Stimulated activated CD8-positive, alpha-beta memory T cell treated with anti-CD3 and anti-CD28 coated beads, Interleukin-12 subunit alpha, Interleukin-12 subunit beta, amount 100 ng/mL, for 24 hours (primary cell): ENCODE results near the gene MCM8.

Experiments used
- DNase-seq: peaks from one replicate; pipeline ENCODE4 v3.0.0-alpha.2; 2020; ENCODE audit errors: extremely low read depth

MCM8 gene

DNA sequence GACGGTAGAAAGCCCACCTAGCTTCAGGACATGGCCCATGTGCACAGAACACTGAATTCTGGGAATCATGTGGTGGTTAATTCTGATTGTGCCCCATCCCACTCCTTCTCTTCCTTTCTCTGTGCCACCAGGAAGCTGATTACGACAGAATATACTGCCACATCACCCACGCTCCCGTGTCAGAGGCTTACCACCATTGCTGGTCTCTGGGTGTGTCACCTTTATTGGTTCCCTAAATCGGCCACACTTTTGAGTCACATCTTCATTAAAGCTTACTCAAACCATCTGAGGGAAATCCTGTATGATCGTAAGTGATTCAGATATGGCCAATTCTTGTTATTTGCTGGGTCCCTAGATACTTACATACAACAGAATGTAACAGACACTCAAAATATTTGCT is 3.2 kb upstream of the MCM8 start:
- no peak for DNase-seq

DNA sequence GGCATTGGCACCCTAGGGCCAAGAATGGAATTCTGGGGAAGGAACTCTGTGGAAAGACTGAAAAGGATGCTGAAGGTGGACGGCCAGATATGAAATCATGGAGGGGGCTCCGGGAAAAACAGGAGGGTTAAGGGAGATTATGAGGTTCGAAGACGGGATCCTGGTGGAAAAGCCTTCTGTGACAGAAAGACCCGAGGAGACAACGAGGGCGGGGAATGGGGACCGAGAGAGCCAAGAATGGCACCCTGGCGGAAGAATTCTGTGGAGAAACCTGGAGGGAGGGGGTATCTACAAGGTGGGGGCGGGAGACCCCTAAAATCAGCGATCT is 545 bp upstream of the MCM8 start:
- DNase-seq = no peak

- no peak for DNase-seq
These were observed 17.0 kb downstream of the MCM8 start for GRCh38 chr20:5967469-5967868.

DNA sequence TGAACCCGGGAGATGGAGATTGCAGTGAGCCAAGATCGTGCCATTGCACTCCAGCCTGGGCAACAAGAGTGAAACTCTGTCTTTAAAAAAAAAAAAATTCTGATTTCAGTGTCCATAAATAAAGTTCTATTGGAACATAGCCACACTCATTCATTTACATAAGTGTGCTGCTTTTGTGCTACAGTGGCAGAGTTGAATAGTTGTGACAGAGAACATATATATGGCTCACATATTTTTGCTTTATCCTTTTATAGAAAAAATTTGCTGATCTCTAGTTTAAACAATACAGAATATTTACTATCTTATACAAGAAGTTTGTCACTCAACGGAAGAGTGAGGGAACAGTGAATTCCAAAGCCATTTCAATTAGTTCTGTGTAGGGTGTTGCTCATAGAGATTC is 18.0 kb downstream of the MCM8 start:
- no peak for DNase-seq

GRCh38 chr20:5969348-5969935 is 19.0 kb downstream of the MCM8 start:
- no peak for DNase-seq

- no peak for DNase-seq
These were observed 19.5 kb downstream of the MCM8 start for GRCh38 chr20:5969940-5970339.

GRCh38 chr20:5970381-5970780 is 19.9 kb downstream of the MCM8 start:
- no peak for DNase-seq

DNA sequence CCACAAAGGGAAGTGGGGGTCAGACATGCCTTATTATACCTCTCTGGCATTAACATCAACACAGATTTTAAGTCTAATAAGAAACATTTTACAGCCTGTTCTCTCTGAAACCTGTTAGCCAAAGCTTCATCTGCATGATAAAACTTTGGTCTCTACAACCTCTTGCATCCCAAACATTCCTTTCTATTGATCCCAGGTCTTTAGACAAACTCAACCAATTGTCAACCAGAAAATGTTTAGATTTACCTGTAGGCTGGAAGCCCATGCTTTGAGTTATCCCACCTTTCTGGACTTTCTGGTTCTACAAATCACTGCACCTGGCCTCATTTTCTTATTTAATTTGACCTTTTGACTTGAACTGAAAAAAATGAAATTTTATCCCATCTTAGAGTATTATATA is 20.8 kb downstream of the MCM8 start:
- no peak for DNase-seq

GRCh38 chr20:5973172-5973571 is 22.7 kb downstream of the MCM8 start:
- no peak for DNase-seq

DNA sequence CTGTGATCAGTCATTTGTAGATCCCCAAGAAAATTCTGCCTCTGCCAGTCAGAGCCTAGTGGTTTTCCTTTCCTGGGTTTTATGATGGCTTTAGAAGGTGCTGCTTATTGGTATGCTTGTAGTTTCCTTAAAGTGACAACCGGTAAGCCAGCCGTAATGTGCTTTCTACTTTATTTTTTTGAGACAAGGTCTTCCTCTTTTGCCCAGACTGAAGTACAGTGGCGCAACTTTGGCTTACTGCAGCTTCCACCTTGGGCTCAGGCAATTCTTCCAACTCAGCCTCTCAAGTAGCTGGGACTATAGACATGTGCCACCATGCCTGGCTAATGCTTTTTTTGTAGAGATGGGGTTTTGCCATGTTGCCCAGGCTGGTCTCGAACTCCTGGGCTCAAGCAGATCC is 23.5 kb downstream of the MCM8 start:
- DNase-seq = no peak

DNA sequence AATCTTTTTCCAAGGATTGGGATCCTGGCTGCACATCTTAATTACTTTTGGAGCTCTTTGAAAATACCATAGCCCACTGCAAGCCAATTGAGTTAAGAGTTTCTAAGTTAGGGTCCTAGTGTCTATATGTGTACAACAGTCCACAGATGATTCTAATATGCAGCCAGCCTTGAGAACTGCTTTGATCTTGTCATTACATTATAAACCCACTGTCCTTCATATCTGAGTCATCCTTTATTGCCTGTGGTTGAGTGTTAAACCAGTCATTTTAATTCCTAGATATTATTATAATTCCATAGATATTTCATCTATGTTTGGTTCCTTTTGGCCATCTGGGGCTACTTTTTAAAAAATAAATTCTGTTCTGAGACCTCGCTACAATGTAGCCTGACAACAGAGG is 24.1 kb downstream of the MCM8 start:
- no peak for DNase-seq

- no peak for DNase-seq
These were observed 25.3 kb downstream of the MCM8 start for GRCh38 chr20:5975778-5976177.

- no peak for DNase-seq
These were observed 26.8 kb downstream of the MCM8 start for GRCh38 chr20:5977223-5977622.

- no peak for DNase-seq
These were observed 27.5 kb downstream of the MCM8 start for GRCh38 chr20:5977975-5978374.

- no peak for DNase-seq
These were observed 29.3 kb downstream of the MCM8 start for GRCh38 chr20:5979801-5980200.

- no peak for DNase-seq
These were observed 30.5 kb downstream of the MCM8 start for GRCh38 chr20:5980720-5981538.

DNA sequence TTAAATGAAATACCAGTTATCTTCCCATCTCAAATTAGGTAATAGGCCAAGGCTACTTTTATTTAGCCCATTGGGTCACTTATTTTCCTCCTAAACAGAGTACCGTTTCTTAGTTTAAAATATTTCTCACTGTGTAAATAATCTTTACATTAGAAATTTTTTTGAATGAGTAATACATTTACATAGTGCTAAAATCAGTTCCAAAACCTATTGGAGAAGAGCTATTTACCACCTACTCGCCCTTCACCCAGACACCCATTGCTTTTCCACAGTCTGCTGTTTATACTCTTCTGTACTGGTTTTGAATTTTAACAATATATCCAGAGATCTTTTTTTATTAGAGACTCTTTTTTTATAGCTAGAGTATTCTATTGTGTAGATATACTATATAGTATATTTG is 36.9 kb downstream of the MCM8 start:
- DNase-seq = no peak

- no peak for DNase-seq
These were observed 39.1 kb downstream of the MCM8 start for GRCh38 chr20:5989539-5989938.

DNA sequence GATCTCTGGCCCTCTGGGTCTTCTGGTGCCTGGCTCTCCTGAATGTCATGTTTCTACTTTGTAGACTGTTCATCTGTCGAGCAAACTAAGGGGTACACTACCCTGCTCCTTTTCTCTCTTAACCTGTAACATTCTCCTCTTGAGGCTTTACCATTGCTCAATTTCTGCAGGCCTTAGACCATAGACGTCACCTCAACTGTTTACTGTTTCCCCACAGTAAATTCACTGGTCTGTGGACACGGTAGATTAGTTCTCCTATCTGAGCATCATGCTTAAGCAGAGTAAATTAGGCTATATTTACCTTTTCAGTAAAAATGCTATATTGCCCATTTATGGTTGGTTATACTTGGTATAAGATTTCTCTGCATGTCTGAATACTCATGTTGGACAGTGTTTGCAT is 40.5 kb downstream of the MCM8 start:
- no peak for DNase-seq

GRCh38 chr20:5991623-5992441 is 41.4 kb downstream of the MCM8 start:
- DNase-seq = no peak

DNA sequence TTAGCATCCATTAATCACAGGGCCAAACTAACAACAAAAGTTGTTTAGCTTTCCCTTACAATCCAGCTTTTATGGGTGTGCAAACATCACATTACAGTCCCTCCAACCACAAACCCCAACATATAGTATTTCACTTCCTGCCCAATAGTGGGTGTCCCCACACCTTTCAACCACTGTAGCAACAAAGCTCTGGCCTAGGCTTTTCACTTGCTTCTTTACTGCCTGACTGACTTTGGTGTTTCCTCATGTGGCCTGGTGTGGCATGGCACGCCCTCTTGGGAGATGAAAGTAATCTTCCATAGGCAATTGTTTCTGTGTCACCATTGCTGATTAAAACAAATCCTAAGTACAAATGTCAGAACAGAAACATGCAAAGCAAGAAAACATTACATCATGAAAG is 46.3 kb downstream of the MCM8 start:
- no peak for DNase-seq

DNA sequence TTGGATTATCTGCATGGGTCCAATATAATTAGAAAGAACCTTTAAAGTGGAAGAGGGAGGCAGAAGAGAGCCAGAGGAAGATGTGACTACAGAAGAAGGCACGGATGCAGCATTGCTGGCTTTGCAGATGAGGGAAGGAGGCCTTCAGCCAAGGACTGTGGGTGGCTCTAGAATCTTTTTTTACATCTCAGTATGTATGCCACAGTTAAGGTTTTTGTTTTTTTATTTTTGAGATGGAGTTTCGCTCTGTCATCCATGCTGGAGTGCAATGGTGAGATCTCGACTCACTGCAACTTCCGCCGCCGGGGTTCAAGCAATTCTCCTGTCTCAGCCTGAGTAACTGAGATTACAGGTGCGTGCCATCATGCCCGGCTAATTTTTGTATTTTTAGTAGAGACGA is 49.3 kb downstream of the MCM8 start:
- DNase-seq = no peak

DNA sequence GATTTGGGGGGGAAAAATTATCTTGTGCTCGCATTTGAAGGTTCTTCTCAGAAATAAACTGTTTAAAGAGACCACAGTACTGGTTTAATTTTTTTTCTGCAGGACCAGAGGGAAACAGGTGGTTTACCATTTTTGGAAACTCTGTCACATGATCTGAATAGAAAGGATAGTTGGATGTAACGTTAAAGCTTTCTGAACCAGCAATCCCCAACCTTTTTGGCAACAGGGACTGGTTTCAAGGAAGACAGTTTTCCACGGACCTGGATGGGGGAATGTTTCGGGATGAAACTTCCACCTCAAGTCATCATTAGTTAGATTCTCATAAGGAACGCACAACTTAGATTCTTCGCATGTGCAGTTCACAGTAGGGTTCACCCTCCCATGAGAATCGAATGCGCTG is 50.4 kb downstream of the MCM8 start:
- DNase-seq = no peak
